Dermis microvascular lymphatic vessel endothelial cell (primary cell): ENCODE measurements around the gene AKAP10. TPM values are rescaled to one million over a fixed set of nuclear protein-coding genes. Genes with fewer than 3 reads are reported as not detected.
"Not testable (repeated sequence)": the region's sequence is repeated elsewhere in the genome, so short reads cannot be mapped to it uniquely, and the experiment has no call there.

ENCODE experiments used
- DNase-seq, 2 donors: peaks; one replicate each; pipeline versions ENCODE4 v3.0.0 to v3.0.0-alpha.2; 2010; ENCODE audit warnings: low read depth in 2 of 2
- total RNA-seq: library from RNA; depleted of rRNA; stranded (reverse); fragments of >200 nt; gene quantifications from 2 replicates; pipeline ENCODE4 v1.2.1, GENCODE V29; 2014

AKAP10 gene
- total RNA-seq, 1 donor from 2014 or later = 11.4 TPM

- DNase-seq = peak; percentile 23 to 76
Observed at GRCh38 chr17:19867329-19868078, 110.1 kb downstream of the AKAP10 start, which contains the start of gene ULK2. Gene ULK2 (minus strand): TSS chr17:19867936. CDS start chr17:19867417, 519 bp downstream.

DNA sequence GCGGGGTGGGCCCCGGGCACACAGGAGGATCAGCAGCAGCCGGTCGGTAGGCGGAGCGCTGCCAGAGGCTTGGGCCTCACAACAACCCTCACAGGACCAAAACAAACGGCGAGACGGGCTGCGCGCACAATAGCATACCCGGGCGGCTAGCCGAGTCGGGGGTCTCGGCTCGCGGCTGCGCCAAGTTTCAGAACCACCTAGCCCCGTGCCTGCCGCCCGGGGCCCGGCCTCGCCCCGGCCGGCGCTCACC, 110.6 kb downstream of the AKAP10 start:
- DNase-seq = peak; percentile 26 to 74

DNA sequence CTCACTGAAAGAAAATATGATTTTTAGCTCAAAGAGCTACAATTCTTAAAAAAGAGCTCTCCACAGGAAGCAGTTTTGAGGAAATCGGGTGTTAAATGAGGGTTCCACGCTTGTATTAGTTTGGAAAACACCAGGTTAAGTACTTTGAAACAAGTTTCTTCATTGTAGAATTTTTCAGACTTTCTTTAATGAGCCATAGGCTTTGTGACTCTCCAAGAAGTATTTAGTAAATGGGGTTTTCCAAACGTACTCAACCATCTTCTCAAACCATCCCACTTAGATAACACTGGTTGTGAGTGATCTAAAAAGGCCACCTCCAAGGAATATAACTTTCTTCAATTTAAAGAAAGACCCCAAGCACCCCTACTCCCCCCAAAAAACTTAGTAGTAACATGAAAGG, 112.6 kb downstream of the AKAP10 start:
- DNase-seq = no peak

DNA sequence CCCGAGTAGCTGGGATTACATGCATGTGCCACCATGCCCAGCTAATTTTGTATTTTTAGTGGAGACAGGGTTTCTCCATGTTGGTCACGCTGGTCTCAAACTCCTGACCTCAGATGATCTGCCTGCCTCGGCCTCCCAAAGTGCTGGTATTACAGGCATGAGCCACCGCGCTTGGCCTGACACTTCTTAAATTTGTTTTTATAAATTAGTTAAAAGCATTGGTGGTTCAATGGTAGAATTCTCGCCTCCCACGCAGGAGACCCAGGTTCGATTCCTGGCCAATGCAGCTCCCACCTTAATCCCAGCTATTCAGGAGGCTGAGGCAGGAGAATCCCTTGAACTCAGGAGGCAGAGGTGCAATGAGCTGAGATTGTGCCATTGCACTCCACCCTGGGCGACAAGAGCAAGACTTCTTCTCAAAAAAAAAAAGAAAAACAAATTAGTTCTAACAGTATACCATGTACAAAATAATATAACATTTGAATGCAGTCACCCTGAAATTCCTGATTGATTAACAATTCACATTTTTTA, 116.9 kb downstream of the AKAP10 start:
- DNase-seq = not testable (repeated sequence)

- no peak for DNase-seq
Observed at GRCh38 chr17:19857640-19858039, 120.0 kb downstream of the AKAP10 start.

Other genes starting within 250 kb of the AKAP10 start
- under 0.01 and 0.38 TPM in 2 replicates for gene ALDH3A1, start 229.5 kb downstream of the AKAP10 start, total RNA-seq
- 15.7 and 23.9 TPM in 2 replicates for gene ULK2, start 109.9 kb downstream of the AKAP10 start, total RNA-seq
- 0.51 and 1.0 TPM in 2 replicates for gene SPECC1, start 31.5 kb upstream of the AKAP10 start, total RNA-seq